ENCODE measurements around the gene NSDHL. TPM values are rescaled to one million over a fixed set of nuclear protein-coding genes. Genes with fewer than 3 reads are reported as not detected.

Gene NSDHL
- total RNA-seq, 1 experiment from 2014 or later = 22.1 TPM

DNA sequence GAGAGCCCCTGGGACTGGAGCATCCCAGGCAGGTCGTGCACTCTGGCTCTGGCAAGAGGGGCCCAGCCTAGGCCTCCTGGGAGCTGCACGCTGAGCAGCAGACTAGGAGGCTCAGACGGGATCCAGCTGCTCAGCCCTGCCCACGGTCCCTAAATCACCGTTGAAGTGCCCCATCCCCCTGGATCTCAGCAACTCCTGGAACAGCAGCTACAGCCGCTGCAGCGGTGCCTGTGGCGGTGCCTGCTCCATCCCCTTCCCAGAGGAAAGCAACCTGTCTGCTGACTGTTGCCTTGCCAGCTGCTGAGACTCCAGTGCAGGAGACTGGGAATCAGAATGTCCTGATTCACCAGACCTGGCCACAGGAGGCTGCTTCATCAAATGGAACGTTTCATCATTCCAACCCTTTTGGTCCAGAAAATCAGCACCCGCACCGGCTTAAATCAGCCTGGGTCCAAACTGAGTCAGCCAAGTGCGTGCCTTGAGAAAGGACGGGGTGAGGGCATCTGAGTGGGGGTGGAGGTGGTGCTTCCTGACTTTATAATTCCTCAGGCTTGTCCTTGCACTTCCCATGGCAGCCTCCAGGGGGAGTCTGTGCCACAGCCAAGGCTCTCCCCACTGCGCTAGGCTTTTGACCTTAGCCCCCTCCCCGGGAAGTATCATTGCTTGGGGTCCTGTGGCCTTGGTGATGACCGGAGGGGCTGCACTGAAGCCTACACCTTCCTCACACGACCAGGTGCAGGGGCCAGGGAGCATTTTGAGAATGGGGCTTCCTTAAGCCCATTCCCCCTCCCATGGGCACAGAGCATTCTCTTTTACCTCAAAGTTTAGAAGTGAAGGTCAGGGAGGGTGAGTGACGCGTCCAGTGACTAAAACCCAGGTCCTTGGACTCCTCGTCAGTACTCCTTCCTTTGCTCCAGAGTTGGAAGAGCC lies 73.6 kb downstream of the NSDHL start:
- intact Hi-C loops (cut with micrococcal nuclease) = loop anchor here (1.0 kb wide), 1 partner anchor 22 kb away; no protein-coding TSS in a partner anchor
- ChIA-PET RAD21 (ENCODE audit: low non-redundant PET in 1 of 2, low total read pairs in 2 of 2, uncharacterized antibody in 2 of 2, unreplicated experiment in 2 of 2) (no interaction called here), CTCF (no interaction called here), POLR2A (no interaction called here)
- Histone ChIP-seq H3K4me2 (ENCODE audit: low read length) (peak overlapping the region; percentile 56), H3K4me1 (ENCODE audit: control insufficient read depth in 1 of 2, insufficient read depth in 2 of 2, low read length in 2 of 2) (peaks cover 0 to 24% of the 10 kb centered on the region in 2 experiments; a peak in 2 of 4 replicates), H3K9me3 (ENCODE audit: control insufficient read depth in 1 of 2, insufficient read depth in 1 of 2, low read depth in 1 of 2, low read length in 2 of 2) (no peaks in the 10 kb centered on the region), H3K9ac (ENCODE audit: low read length) (peak overlapping the region; percentile 17; the same call in 1 of the 2 replicates), H3K27ac (ENCODE audit: low read depth, low read length) (no peak overlapping the region), H3K79me2 (ENCODE audit: insufficient read depth, low read length) (no peaks in the 10 kb centered on the region), H3K9me2 (ENCODE audit: insufficient read depth) (no peaks in the 10 kb centered on the region), H2AFZ (ENCODE audit: low read depth, low read length, poor library complexity, severe bottlenecking) (no peak overlapping the region), H4K20me1 (ENCODE audit: insufficient read depth) (no peaks in the 10 kb centered on the region), H3K27me3 (ENCODE audit: insufficient read depth, low read length) (no peaks in the 10 kb centered on the region), H3K36me3 (ENCODE audit: control insufficient read depth in 1 of 2, insufficient read depth in 2 of 2, low read length in 2 of 2) (no peaks in the 10 kb centered on the region), H3K4me3 (replicated peaks in 1 of 2; ENCODE audit: low read depth in 1 of 2, low read length in 2 of 2) (no peak overlapping the region)
- DNase-seq (ENCODE audit: low read depth, low spot score) (no peak), ATAC-seq (peak; percentile 87)
- BruUV-seq (replicated peaks) = no TSS peak
- TF ChIP-seq ELF1 (IDR thresholded peaks at IDR 0.05; ENCODE audit: borderline replicate concordance, low read depth) (no peak), CTCF (IDR thresholded peaks at IDR 0.05 in 2 of 3, conservative IDR thresholded peaks at IDR 0.05 in 1 of 3; ENCODE audit: borderline replicate concordance in 1 of 3, insufficient read depth in 1 of 3, low read depth in 2 of 3, low read length in 2 of 3) (peak in 2 of 3 experiments; percentile 65 to 78; a peak in 4 of 6 replicates)

GRCh38 chrX:152905081-152905420 lies 74.2 kb downstream of the NSDHL start:
- H4K20me1 ChIP-seq (ENCODE audit: insufficient read depth) = no peaks in the 10 kb centered on the region
- H3K4me3 ChIP-seq (replicated peaks in 1 of 2; ENCODE audit: low read depth in 1 of 2, low read length in 2 of 2) = no peak overlapping the region
- intact Hi-C loops (cut with micrococcal nuclease) = no loop called here
- no peaks in the 10 kb centered on the region for H3K36me3 ChIP-seq (ENCODE audit: control insufficient read depth in 1 of 2, insufficient read depth in 2 of 2, low read length in 2 of 2)
- ATAC-seq (no peak), DNase-seq (ENCODE audit: low read depth, low spot score) (no peak)
- no TSS peak for BruUV-seq (replicated peaks)
- ChIA-PET POLR2A (no interaction called here), CTCF (no interaction called here), RAD21 (ENCODE audit: low non-redundant PET in 1 of 2, low total read pairs in 2 of 2, uncharacterized antibody in 2 of 2, unreplicated experiment in 2 of 2) (no interaction called here)
- no peak overlapping the region for H2AFZ ChIP-seq (ENCODE audit: low read depth, low read length, poor library complexity, severe bottlenecking)
- H3K27me3 ChIP-seq (ENCODE audit: insufficient read depth, low read length) = no peaks in the 10 kb centered on the region
- peaks cover 0 to 24% of the 10 kb centered on the region in 2 experiments; a peak in 2 of 4 replicates for H3K4me1 ChIP-seq (ENCODE audit: control insufficient read depth in 1 of 2, insufficient read depth in 2 of 2, low read length in 2 of 2)
- no peak overlapping the region for H3K4me2 ChIP-seq (ENCODE audit: low read length)
- H3K9ac ChIP-seq (ENCODE audit: low read length) = no peak overlapping the region
- no peaks in the 10 kb centered on the region for H3K9me3 ChIP-seq (ENCODE audit: control insufficient read depth in 1 of 2, insufficient read depth in 1 of 2, low read depth in 1 of 2, low read length in 2 of 2)
- H3K9me2 ChIP-seq (ENCODE audit: insufficient read depth) = no peaks in the 10 kb centered on the region
- no peaks in the 10 kb centered on the region for H3K79me2 ChIP-seq (ENCODE audit: insufficient read depth, low read length)
- H3K27ac ChIP-seq (ENCODE audit: low read depth, low read length) = no peak overlapping the region
- TF ChIP-seq, protein P1, sequence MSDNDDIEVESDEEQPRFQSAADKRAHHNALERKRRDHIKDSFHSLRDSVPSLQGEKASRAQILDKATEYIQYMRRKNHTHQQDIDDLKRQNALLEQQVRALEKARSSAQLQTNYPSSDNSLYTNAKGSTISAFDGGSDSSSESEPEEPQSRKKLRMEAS (IDR thresholded peaks at IDR 0.05) = no peak
- TF ChIP-seq TCF7L2 (IDR thresholded peaks at IDR 0.05; ENCODE audit: borderline replicate concordance, extremely low read depth, insufficient read depth, insufficient read length) = no peak
- no peak for TF ChIP-seq CTCF (IDR thresholded peaks at IDR 0.05 in 2 of 3, conservative IDR thresholded peaks at IDR 0.05 in 1 of 3; ENCODE audit: borderline replicate concordance in 1 of 3, insufficient read depth in 1 of 3, low read depth in 2 of 3, low read length in 2 of 3)
- no peak for TF ChIP-seq ZNF274 (IDR thresholded peaks at IDR 0.05; ENCODE audit: low read depth, low read length)
- TF ChIP-seq, protein P2, sequence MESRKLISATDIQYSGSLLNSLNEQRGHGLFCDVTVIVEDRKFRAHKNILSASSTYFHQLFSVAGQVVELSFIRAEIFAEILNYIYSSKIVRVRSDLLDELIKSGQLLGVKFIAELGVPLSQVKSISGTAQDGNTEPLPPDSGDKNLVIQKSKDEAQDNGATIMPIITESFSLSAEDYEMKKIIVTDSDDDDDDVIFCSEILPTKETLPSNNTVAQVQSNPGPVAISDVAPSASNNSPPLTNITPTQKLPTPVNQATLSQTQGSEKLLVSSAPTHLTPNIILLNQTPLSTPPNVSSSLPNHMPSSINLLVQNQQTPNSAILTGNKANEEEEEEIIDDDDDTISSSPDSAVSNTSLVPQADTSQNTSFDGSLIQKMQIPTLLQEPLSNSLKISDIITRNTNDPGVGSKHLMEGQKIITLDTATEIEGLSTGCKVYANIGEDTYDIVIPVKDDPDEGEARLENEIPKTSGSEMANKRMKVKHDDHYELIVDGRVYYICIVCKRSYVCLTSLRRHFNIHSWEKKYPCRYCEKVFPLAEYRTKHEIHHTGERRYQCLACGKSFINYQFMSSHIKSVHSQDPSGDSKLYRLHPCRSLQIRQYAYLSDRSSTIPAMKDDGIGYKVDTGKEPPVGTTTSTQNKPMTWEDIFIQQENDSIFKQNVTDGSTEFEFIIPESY (IDR thresholded peaks at IDR 0.05; ENCODE audit: extremely low read depth, insufficient replicate concordance, low read length) = no peak
- no peak for TF ChIP-seq POLR2AphosphoS5 (IDR thresholded peaks at IDR 0.05; ENCODE audit: low read depth, low read length)
- no peak for TF ChIP-seq SIN3A (IDR thresholded peaks at IDR 0.05; ENCODE audit: low read depth)
